Measurements from ENCODE around the gene RNU7-1.

RNU7-1 gene

GRCh38 chr12:6963016-6963731 is 19.6 kb downstream of the RNU7-1 start:
- in situ Hi-C loops (cut with MboI; ENCODE audit: low sequenced_read_pairs), result no loop called here

DNA sequence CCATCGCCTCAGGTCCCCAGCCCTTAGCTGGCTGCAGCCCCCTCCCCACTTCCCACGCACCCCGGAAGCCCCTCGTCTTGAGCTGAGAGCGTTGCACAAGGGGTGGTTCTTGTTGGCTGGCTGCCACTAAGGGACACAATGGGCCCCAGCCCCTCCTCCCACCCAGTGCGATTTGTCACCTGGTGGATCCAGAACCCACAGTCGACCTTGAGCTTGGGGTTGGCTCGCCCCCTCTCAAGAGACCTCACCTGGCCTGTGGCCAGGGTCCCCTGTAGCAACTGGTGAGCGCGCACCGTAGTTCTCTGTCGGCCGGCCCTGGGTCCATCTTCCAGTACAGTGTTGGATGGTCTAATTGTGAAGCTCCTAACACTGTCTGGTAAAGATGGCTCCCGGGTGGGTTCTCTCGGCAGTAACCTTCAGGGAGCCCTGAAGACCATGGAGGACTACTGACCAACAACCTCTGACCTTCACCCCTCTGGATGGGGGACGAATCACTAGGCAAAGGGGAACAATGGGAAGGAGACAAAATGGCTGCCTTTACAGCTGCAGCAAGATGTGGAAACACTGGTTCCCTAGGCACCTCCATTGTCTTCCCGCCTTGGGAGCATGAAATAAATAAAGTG is 20.3 kb downstream of the RNU7-1 start:
- in situ Hi-C loops (cut with MboI; ENCODE audit: low sequenced_read_pairs), result no loop called here

- in situ Hi-C loops (cut with MboI; ENCODE audit: low sequenced_read_pairs), result no loop called here
Measured at GRCh38 chr12:6964605-6965025, 21.0 kb downstream of the RNU7-1 start.

DNA sequence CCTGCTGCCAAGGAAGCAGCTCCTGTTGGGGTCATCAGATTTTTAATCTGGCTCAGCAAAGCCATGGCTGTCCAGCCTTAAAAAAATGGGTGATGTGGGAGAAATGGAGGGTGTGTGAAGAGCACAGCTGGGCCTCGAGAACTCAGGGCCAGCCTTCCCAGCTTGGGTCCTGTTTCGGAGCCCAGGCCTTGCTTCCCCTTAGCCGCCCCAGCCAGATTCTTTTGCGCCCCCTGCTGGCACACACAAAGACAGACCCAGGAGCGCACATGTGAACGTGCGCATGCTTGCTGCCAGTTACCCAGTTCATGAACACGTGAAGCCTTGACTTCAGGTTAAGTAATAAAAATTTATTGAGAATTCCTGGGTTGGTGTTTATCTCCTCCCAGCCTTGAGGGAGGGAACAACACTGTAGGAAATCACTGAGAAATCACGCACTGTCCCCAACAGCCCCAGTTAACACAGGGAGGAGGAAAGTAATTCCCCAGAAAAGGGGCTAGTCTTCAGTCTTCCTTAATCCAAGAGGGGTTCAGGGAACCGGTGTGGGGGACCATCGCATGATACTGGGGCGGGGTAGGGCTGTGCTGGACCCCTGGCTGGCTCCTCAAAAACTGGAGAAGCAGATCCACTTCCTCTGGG is 21.5 kb downstream of the RNU7-1 start:
- in situ Hi-C loops (cut with MboI; ENCODE audit: low sequenced_read_pairs), result no loop called here

GRCh38 chr12:6965714-6966113 is 22.1 kb downstream of the RNU7-1 start:
- in situ Hi-C loops (cut with MboI; ENCODE audit: low sequenced_read_pairs), result no loop called here

GRCh38 chr12:6966351-6966750 is 22.7 kb downstream of the RNU7-1 start:
- in situ Hi-C loops (cut with MboI; ENCODE audit: low sequenced_read_pairs), result no loop called here

GRCh38 chr12:6967651-6968100 is 24.1 kb downstream of the RNU7-1 start:
- in situ Hi-C loops (cut with MboI; ENCODE audit: low sequenced_read_pairs), result no loop called here

GRCh38 chr12:6968426-6968825 is 24.8 kb downstream of the RNU7-1 start:
- in situ Hi-C loops (cut with MboI; ENCODE audit: low sequenced_read_pairs), result no loop called here

- in situ Hi-C loops (cut with MboI; ENCODE audit: low sequenced_read_pairs), result no loop called here
Measured at GRCh38 chr12:6970096-6970527, 26.5 kb downstream of the RNU7-1 start.

GRCh38 chr12:6974180-6974579 is 30.6 kb downstream of the RNU7-1 start:
- in situ Hi-C loops (cut with MboI; ENCODE audit: low sequenced_read_pairs), result no loop called here

- in situ Hi-C loops (cut with MboI; ENCODE audit: low sequenced_read_pairs), result no loop called here
Measured at GRCh38 chr12:6975297-6976032, 31.8 kb downstream of the RNU7-1 start.

- in situ Hi-C loops (cut with MboI; ENCODE audit: low sequenced_read_pairs), result no loop called here
Measured at GRCh38 chr12:6977653-6978052, 34.0 kb downstream of the RNU7-1 start.

DNA sequence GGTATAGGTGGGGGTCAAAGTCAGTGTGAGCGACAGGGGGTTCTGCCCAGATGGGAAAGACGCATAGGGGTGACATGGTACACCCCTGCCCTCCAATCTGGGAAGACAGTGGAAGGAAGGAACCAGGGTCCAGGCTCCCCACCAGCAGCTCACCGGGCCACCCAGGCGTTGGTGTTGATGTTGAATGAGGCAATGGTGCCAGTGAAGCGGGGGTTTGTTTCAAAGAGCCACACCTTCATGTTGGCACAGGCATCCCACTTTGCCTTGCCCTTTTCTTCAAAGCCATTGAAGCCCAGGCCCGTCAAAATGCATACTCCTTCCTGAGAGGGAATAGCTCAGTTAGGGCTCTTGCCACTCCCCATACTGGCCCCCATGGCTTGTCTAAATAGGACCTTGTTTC is 34.6 kb downstream of the RNU7-1 start:
- in situ Hi-C loops (cut with MboI; ENCODE audit: low sequenced_read_pairs), result no loop called here

DNA sequence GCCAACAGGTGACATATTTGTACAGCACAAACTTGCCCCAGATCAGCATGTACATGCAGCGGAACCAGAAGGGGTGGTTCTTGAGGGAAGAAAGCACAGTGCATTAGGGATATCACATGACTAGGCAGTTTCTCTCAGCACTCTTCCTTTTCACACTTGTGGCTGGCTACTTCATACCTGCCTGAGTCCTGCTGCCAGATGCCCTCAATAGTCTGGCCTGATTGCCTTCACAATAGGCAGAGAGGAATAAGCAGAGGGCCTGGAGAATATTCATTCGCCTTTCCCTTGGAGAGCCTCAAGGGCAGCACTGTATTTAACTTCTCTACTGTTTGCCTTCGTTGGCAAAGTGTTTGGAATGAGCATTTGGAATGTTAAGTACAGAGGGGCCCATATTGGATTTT is 35.0 kb downstream of the RNU7-1 start:
- in situ Hi-C loops (cut with MboI; ENCODE audit: low sequenced_read_pairs), result no loop called here

- in situ Hi-C loops (cut with MboI; ENCODE audit: low sequenced_read_pairs), result no loop called here
Measured at GRCh38 chr12:6979021-6979420, 35.4 kb downstream of the RNU7-1 start.

- in situ Hi-C loops (cut with MboI; ENCODE audit: low sequenced_read_pairs), result no loop called here
Measured at GRCh38 chr12:6979453-6979852, 35.8 kb downstream of the RNU7-1 start.

- in situ Hi-C loops (cut with MboI; ENCODE audit: low sequenced_read_pairs), result no loop called here
Measured at GRCh38 chr12:6980075-6980474, 36.5 kb downstream of the RNU7-1 start.

DNA sequence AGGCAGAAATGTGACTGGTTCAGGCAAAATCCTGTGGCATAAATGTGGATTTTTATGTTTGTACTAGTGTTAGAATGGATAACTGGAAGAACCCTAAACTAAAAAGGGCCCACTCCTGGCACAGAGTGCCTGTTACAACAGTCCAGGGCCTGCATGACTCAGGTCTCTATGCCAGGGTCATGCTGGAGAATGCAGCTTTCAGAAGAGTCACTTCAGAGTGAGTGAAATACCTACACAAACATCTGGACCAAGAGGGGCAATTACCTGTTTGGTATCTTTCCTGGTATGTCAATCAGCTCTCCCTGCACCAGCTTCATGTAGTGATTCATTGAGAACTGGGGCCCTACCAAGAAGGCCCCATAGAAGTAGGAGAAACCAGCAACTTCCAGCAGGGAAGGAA is 37.1 kb downstream of the RNU7-1 start:
- in situ Hi-C loops (cut with MboI; ENCODE audit: low sequenced_read_pairs), result no loop called here

GRCh38 chr12:6981152-6982052 is 37.8 kb downstream of the RNU7-1 start:
- in situ Hi-C loops (cut with MboI; ENCODE audit: low sequenced_read_pairs), result no loop called here

GRCh38 chr12:6982532-6982931 is 38.9 kb downstream of the RNU7-1 start:
- in situ Hi-C loops (cut with MboI; ENCODE audit: low sequenced_read_pairs), result no loop called here

All from HL-60/S4 treated with phorbol 12-myristate 13-acetate at 8.2 ng/mL for 4 days and 3 days (cell line).